GM12878 (cell line): ENCODE data around the gene ZDHHC17. TPM values are rescaled to one million over a fixed set of nuclear protein-coding genes. Genes with fewer than 3 reads are reported as not detected.

Experiments used
- ATAC-seq: fragments of 200-7000 bp; cut with Tn5 transposase; 3 replicates; pipeline ENCODE4 v1.9.1; 2020; ENCODE audit warnings: mild to moderate bottlenecking, moderate library complexity
- BruUV-seq: library from RNA; stranded (reverse); fragments of 400-500 nt; replicated peaks from 2 replicates; lab custom pipeline; 2021; lab: Mats Ljungman, UMichigan
- CTCF ChIA-PET: fragments of 300-600 bp; sonication (Branson Sonifier 250); formaldehyde crosslinking; extraction: SDS; loops from one replicate; lab custom pipeline; 2021; ENCODE audit warnings: inconsistent platforms; lab: Yijun Ruan, JAX
- POLR2A ChIA-PET: fragments of 350-600 bp; formaldehyde crosslinking; extraction: SDS; loops from one replicate; lab custom pipeline; 2021; ENCODE audit warnings: inconsistent platforms; lab: Charles Lee
- RAD21 ChIA-PET: fragments of 300-600 bp; sonication (Branson Sonifier 250); formaldehyde crosslinking; loops from one replicate; lab custom pipeline; 2023; ENCODE audit warnings: antibody characterized with exemption; ENCODE audit not compliant: unreplicated experiment; lab: Charles Lee
- SMC1A ChIA-PET: fragments of 300-600 bp; sonication (Branson Sonifier 250); formaldehyde crosslinking; loops from one replicate; lab custom pipeline; 2023; ENCODE audit not compliant: unreplicated experiment, uncharacterized antibody; lab: Charles Lee
- DNase-seq: peaks from one replicate; pipeline ENCODE4 v3.0.0-alpha.2; 2011; ENCODE audit warnings: low read depth, low spot score
- FAIRE-seq: peaks from 3 replicates; lab custom pipeline; 2011; peaks lifted over from hg19 to GRCh38; lab: Jason Lieb, UNC
- H2AFZ ChIP-seq: 2 replicates; pipeline ENCODE4 v1.6.0; 2011; ENCODE audit warnings: low read depth, low read length, control low read depth; ENCODE audit not compliant: control insufficient read depth
- H3K27ac ChIP-seq: 2 replicates; pipeline ENCODE4 v1.5.1; 2011; ENCODE audit warnings: control low read depth; ENCODE audit not compliant: control insufficient read depth, insufficient read depth
- H3K27me3 ChIP-seq, 2 experiments: replicated peaks in 1 of 2; 2 replicates each; pipeline versions ENCODE4 v1.6.0 to v1.6.1; 2011; ENCODE audit warnings: low read length in 1 of 2; ENCODE audit not compliant: control insufficient read depth in 2 of 2, insufficient read depth in 2 of 2
- H3K36me3 ChIP-seq, 2 experiments: 2 replicates each; pipeline ENCODE4 v1.5.1; 2011; ENCODE audit warnings: low read length in 1 of 2; ENCODE audit not compliant: control insufficient read depth in 2 of 2, insufficient read depth in 2 of 2
- H3K4me1 ChIP-seq: 2 replicates; pipeline ENCODE4 v1.6.1; 2011; ENCODE audit warnings: mild to moderate bottlenecking, low read length, moderate library complexity, mixed read lengths; ENCODE audit not compliant: control insufficient read depth, insufficient read depth
- H3K4me2 ChIP-seq: 2 replicates; pipeline ENCODE4 v1.6.0; 2011; ENCODE audit warnings: control low read depth; ENCODE audit not compliant: control insufficient read depth, insufficient read depth
- H3K4me3 ChIP-seq: fragments of 200-600 bp; sonication (generic); 2 replicates; pipeline ENCODE4 v1.5.1; 2016
- H3K79me2 ChIP-seq: 2 replicates; pipeline ENCODE4 v1.6.0; 2011; ENCODE audit warnings: low read length; ENCODE audit not compliant: control insufficient read depth, insufficient read depth
- H3K9ac ChIP-seq: 2 replicates; pipeline ENCODE4 v1.8.0; 2011; ENCODE audit warnings: low read length, control low read depth, mixed read lengths; ENCODE audit not compliant: control insufficient read depth, insufficient read depth
- H3K9me3 ChIP-seq: replicated peaks from 3 replicates; pipeline ENCODE4 v1.5.1; 2011; ENCODE audit warnings: mild to moderate bottlenecking, low read length; ENCODE audit not compliant: control insufficient read depth, insufficient read depth
- H4K20me1 ChIP-seq: 2 replicates; pipeline ENCODE4 v1.6.0; 2011; ENCODE audit not compliant: control insufficient read depth, insufficient read depth
- IRF3 ChIP-seq: fragments of 450-650 bp; IDR thresholded peaks from 2 replicates; pipeline ENCODE4 v1.6.1; 2014; ENCODE audit warnings: mild to moderate bottlenecking
- ZNF592 ChIP-seq: fragments of 450-650 bp; IDR thresholded peaks from 2 replicates; pipeline ENCODE4 v1.6.1; 2017; ENCODE audit warnings: mild to moderate bottlenecking, moderate library complexity
- WGBS: methylation state at CpG from one replicate; pipeline ENCODE4 v1.1.6; 2016; ENCODE audit warnings: low lambda C conversion rate; ENCODE audit not compliant: insufficient replicate concordance, insufficient coverage; ENCODE audit errors: missing lambda C conversion rate; 5-methylcytosine and 5-hydroxymethylcytosine counted together
- in situ Hi-C: fragments of 300-500 bp; cut with MboI; formaldehyde crosslinking; loops from 9 replicates; pipeline ENCODE4 v1.14.3; 2018; ENCODE audit warnings: mixed read lengths
- intact Hi-C: fragments of 100-400 bp; cut with micrococcal nuclease; formaldehyde crosslinking; loops from one replicate; pipeline ENCODE4 v1.14.2; 2022; ENCODE audit not compliant: unreplicated experiment
- polyA plus RNA-seq, 11 experiments: library from polyadenylated mRNA; depleted of rRNA in 4 of 11; unstranded in 6 of 11; stranded (reverse) in 5 of 11; fragments of >200 nt; fragmentation: Nextera tagmentation in 4 of 11; fragmentation: Illumina TruSeq in 1 of 11; extraction: Ambion mirVana in 4 of 11; extraction: Trizol in 1 of 11; gene quantifications; 1 replicate in 1 of 11; 2 replicates in 10 of 11; pipeline versions ENCODE4 v1.2.1 to v1.2.3, GENCODE V29; 2011 to 2016; ENCODE audit warnings: inconsistent platforms in 2 of 11, missing spikeins in 2 of 11, low read depth in 1 of 11
- total RNA-seq, 4 experiments: library from RNA; depleted of rRNA in 3 of 4; stranded (reverse); fragments of >200 nt in 3 of 4; fragmentation: Illumina TruSeq in 1 of 4; extraction: Trizol in 1 of 4; gene quantifications; 2 replicates each; pipeline versions ENCODE4 v1.2.1 to v1.2.3, GENCODE V29; 2013 to 2021

The ZDHHC17 gene
- total and polyA plus RNA-seq, 10 of the 15 experiments (the other 5 are each of a cell fraction or from before 2014, with no cell fraction given), result 4.3 to 50.0 (median 19.3) TPM

GRCh38 chr12:76871082-76871481 lies 107.2 kb downstream of the ZDHHC17 start:
- FAIRE-seq (no peak), DNase-seq (no peak), ATAC-seq (no peak)
- RAD21 ChIA-PET, result interaction anchor here (0.9 kb wide), 1 partner anchor 79 kb away, joined by 3 read pairs; no protein-coding TSS in a partner anchor
- H3K36me3 ChIP-seq, result no peaks in the 10 kb centered on the region
- TF ChIP-seq ZNF592 (no peak), IRF3 (no peak)
- no peak overlapping the region for H2AFZ ChIP-seq
- POLR2A ChIA-PET, result interaction anchor here (0.7 kb wide), 1 partner anchor 127 kb away, joined by 3 read pairs; no protein-coding TSS in a partner anchor
- in situ Hi-C loops, result no loop called here
- SMC1A ChIA-PET, result no interaction called here
- H3K4me1 ChIP-seq, result no peaks in the 10 kb centered on the region
- CTCF ChIA-PET, result interaction anchor here (0.7 kb wide), 1 partner anchor 798 kb away, joined by 3 read pairs; no protein-coding TSS in a partner anchor
- H3K27ac ChIP-seq, result no peak overlapping the region
- no peaks in the 10 kb centered on the region for H3K9me3 ChIP-seq
- H3K4me2 ChIP-seq, result no peak overlapping the region
- H3K9ac ChIP-seq, result no peak overlapping the region
- no peaks in the 10 kb centered on the region for H4K20me1 ChIP-seq
- intact Hi-C loops, result no loop called here
- H3K4me3 ChIP-seq, result no peak overlapping the region
- 97% methylated on average over 2 of the region's 2 CpGs for WGBS
- H3K27me3 ChIP-seq, result no peaks in the 10 kb centered on the region
- BruUV-seq, result no TSS peak
- no peaks in the 10 kb centered on the region for H3K79me2 ChIP-seq
